SH-SY5Y (cell line): ENCODE measurements around the gene DPH6.

Experiments
- GATA2 ChIP-seq: IDR thresholded peaks from 2 replicates; pipeline ENCODE4 v1.6.1; 2011; ENCODE audit warnings: mild to moderate bottlenecking, low read depth, low read length
- GATA3 ChIP-seq: IDR thresholded peaks from 2 replicates; pipeline ENCODE4 v1.6.1; 2011; ENCODE audit warnings: low read depth, mild to moderate bottlenecking, low read length, moderate library complexity

GRCh38 chr15:35540885-35541284 lies 5.1 kb downstream of the DPH6 start:
- TF ChIP-seq GATA2 = no peak
- TF ChIP-seq GATA3 = no peak
